PC-3 (cell line): ENCODE data around the gene CGB2. TPM values are rescaled to one million over a fixed set of nuclear protein-coding genes. Genes with fewer than 3 reads are reported as not detected.
"Not testable (repeated sequence)": the region's sequence is repeated elsewhere in the genome, so short reads cannot be mapped to it uniquely, and the experiment has no call there.

Experiments used
- ATAC-seq: fragments of 200-7000 bp; cut with Tn5 transposase; 2 replicates; pipeline ENCODE4 v1.9.1; 2020; ENCODE audit warnings: mild to moderate bottlenecking, moderate library complexity
- BruUV-seq: library from RNA; stranded (reverse); fragments of 400-500 nt; replicated peaks from 2 replicates; lab custom pipeline; 2021; lab: Mats Ljungman, UMichigan
- CTCF ChIA-PET: fragments of 300-600 bp; sonication (Branson Sonifier 250); formaldehyde crosslinking; loops from one replicate; lab custom pipeline; 2022; ENCODE audit warnings: antibody characterized with exemption; lab: Charles Lee
- POLR2A ChIA-PET: fragments of 300-600 bp; sonication (Branson Sonifier 250); formaldehyde crosslinking; loops from one replicate; lab custom pipeline; 2022; ENCODE audit warnings: antibody characterized with exemption; ENCODE audit not compliant: unreplicated experiment; lab: Charles Lee
- DNase-seq: peaks from one replicate; pipeline ENCODE4 v3.0.0-alpha.2; 2015
- H2AFZ ChIP-seq: fragments of 300-600 bp; sonication (generic); 2 replicates; pipeline ENCODE4 v1.6.0; 2016; ENCODE audit warnings: antibody characterized with exemption, low read length
- H3F3A ChIP-seq: fragments of 300-600 bp; sonication (generic); one replicate; pipeline ENCODE4 v1.6.0; 2017; ENCODE audit warnings: antibody characterized with exemption, low read length, control low read depth, mild to moderate bottlenecking; ENCODE audit not compliant: unreplicated experiment
- H3K27ac ChIP-seq: fragments of 300-600 bp; sonication (generic); 2 replicates; pipeline ENCODE4 v1.5.1; 2016; ENCODE audit warnings: mild to moderate bottlenecking, low read length
- H3K27me3 ChIP-seq: fragments of 300-600 bp; sonication (generic); 2 replicates; pipeline ENCODE4 v1.6.1; 2016; ENCODE audit warnings: low read length, mixed read lengths
- H3K36me3 ChIP-seq: fragments of 300-600 bp; sonication (generic); 2 replicates; pipeline ENCODE4 v1.6.1; 2016; ENCODE audit warnings: low read depth, mixed run types, low read length, mixed read lengths
- H3K4me1 ChIP-seq: fragments of 300-600 bp; sonication (generic); 2 replicates; pipeline ENCODE4 v1.5.1; 2016; ENCODE audit warnings: low read length; ENCODE audit not compliant: insufficient read depth
- H3K4me2 ChIP-seq: fragments of 300-600 bp; sonication (generic); 2 replicates; pipeline ENCODE4 v1.6.0; 2016; ENCODE audit warnings: low read length
- H3K4me3 ChIP-seq: fragments of 300-600 bp; sonication (generic); 2 replicates; pipeline ENCODE4 v1.5.1; 2016; ENCODE audit warnings: mild to moderate bottlenecking, low read length, mixed read lengths
- H3K79me2 ChIP-seq: fragments of 300-600 bp; sonication (generic); 2 replicates; pipeline ENCODE4 v1.6.1; 2017; ENCODE audit warnings: low read length, mixed read lengths
- H3K9ac ChIP-seq: fragments of 300-600 bp; sonication (generic); 2 replicates; pipeline ENCODE4 v1.6.0; 2016; ENCODE audit warnings: mild to moderate bottlenecking, low read length
- H3K9me2 ChIP-seq: fragments of 300-600 bp; sonication (generic); replicated peaks from 2 replicates; pipeline ENCODE4 v1.6.1; 2016; ENCODE audit warnings: mixed run types, low read length, mixed read lengths
- H3K9me3 ChIP-seq: fragments of 300-600 bp; sonication (generic); 2 replicates; pipeline ENCODE4 v1.6.1; 2016; ENCODE audit warnings: low read length, mixed read lengths
- H4K20me1 ChIP-seq: fragments of 300-600 bp; sonication (generic); 2 replicates; pipeline ENCODE4 v1.6.1; 2016; ENCODE audit warnings: low read length, mixed read lengths
- CTCF ChIP-seq: fragments of 300-600 bp; sonication (generic); conservative IDR thresholded peaks from 2 replicates; pipeline ENCODE4 v1.5.1; 2017; ENCODE audit warnings: antibody characterized with exemption, low read depth, mild to moderate bottlenecking, low read length
- intact Hi-C: fragments of 100-400 bp; cut with micrococcal nuclease; formaldehyde crosslinking; loops from 2 replicates; pipeline ENCODE4 v1.9.0; 2023
- total RNA-seq: library from RNA; depleted of rRNA; stranded (reverse); fragments of >200 nt; gene quantifications from 2 replicates; pipeline ENCODE4 v1.2.3, GENCODE V29; 2014

CGB2 gene
- total RNA-seq, 1 experiment from 2014 or later, result not detected

- H3K9me2 ChIP-seq, CTCF ChIA-PET, H4K20me1 ChIP-seq, H3K4me2 ChIP-seq, H2AFZ ChIP-seq, BruUV-seq, H3F3A ChIP-seq, H3K9me3 ChIP-seq, H3K79me2 ChIP-seq, H3K27me3 ChIP-seq, H3K36me3 ChIP-seq, H3K4me3 ChIP-seq, H3K27ac ChIP-seq, intact Hi-C loops, H3K4me1 ChIP-seq, H3K9ac ChIP-seq, DNase-seq, ATAC-seq: not testable (repeated sequence)
- POLR2A ChIA-PET, result interaction anchor here (0.7 kb wide), 1 partner anchor 211 kb away, joined by 3 read pairs; no protein-coding TSS in a partner anchor
Measured at GRCh38 chr19:49028686-49029085, 3.0 kb upstream of the CGB2 start.

- H3K27ac ChIP-seq, intact Hi-C loops, H3K9me3 ChIP-seq, H3K4me2 ChIP-seq, H3F3A ChIP-seq, BruUV-seq, H3K9ac ChIP-seq, H3K4me1 ChIP-seq, H3K36me3 ChIP-seq, H3K9me2 ChIP-seq, ATAC-seq, H2AFZ ChIP-seq, CTCF ChIA-PET, POLR2A ChIA-PET, H3K27me3 ChIP-seq, H3K79me2 ChIP-seq, H3K4me3 ChIP-seq, H4K20me1 ChIP-seq, DNase-seq: not testable (repeated sequence)
Measured at GRCh38 chr19:49029749-49030148, 1.9 kb upstream of the CGB2 start.

GRCh38 chr19:49030323-49030722 is 1.4 kb upstream of the CGB2 start:
- H3K9ac ChIP-seq, H3K27me3 ChIP-seq, H3K4me3 ChIP-seq, H3K27ac ChIP-seq, H3F3A ChIP-seq, H3K4me2 ChIP-seq, intact Hi-C loops, H4K20me1 ChIP-seq, H3K79me2 ChIP-seq, H3K36me3 ChIP-seq, DNase-seq, H3K9me2 ChIP-seq, H3K9me3 ChIP-seq, H3K4me1 ChIP-seq, H2AFZ ChIP-seq, BruUV-seq, POLR2A ChIA-PET, ATAC-seq, CTCF ChIA-PET: not testable (repeated sequence)

- TF ChIP-seq CTCF, result peak; percentile 59
- peak; percentile 19 for DNase-seq
- BruUV-seq, H3K4me3 ChIP-seq, H3K4me1 ChIP-seq, H3K27me3 ChIP-seq, H2AFZ ChIP-seq, H3F3A ChIP-seq, intact Hi-C loops, ATAC-seq, H3K9me3 ChIP-seq, POLR2A ChIA-PET, H3K27ac ChIP-seq, H3K9me2 ChIP-seq, H3K36me3 ChIP-seq, H3K4me2 ChIP-seq, H3K79me2 ChIP-seq, H4K20me1 ChIP-seq, CTCF ChIA-PET, H3K9ac ChIP-seq: not testable (repeated sequence)
Measured at GRCh38 chr19:49036815-49037214, 5.1 kb downstream of the CGB2 start, which contains the start of gene CGB1. Gene CGB1 (minus strand): TSS chr19:49036895. CDS start chr19:49036711, 184 bp downstream.

GRCh38 chr19:49038111-49038510 is 6.4 kb downstream of the CGB2 start:
- BruUV-seq, H3K9ac ChIP-seq, H3K9me3 ChIP-seq, H3K4me3 ChIP-seq, H2AFZ ChIP-seq, H3K79me2 ChIP-seq, H3K36me3 ChIP-seq, H3K27me3 ChIP-seq, H3K9me2 ChIP-seq, H4K20me1 ChIP-seq, DNase-seq, H3K27ac ChIP-seq, POLR2A ChIA-PET, ATAC-seq, H3F3A ChIP-seq, intact Hi-C loops: not testable (repeated sequence)
- H3K4me2 ChIP-seq, result peak overlapping the region; percentile 57; the same call in 1 of the 2 replicates
- CTCF ChIA-PET, result interaction anchor here (0.6 kb wide), 1 partner anchor 45 kb away, joined by 3 read pairs; the partner anchor contains the start of gene RUVBL2
- peaks cover 13% of the 10 kb centered on the region for H3K4me1 ChIP-seq

- H3K9ac ChIP-seq, intact Hi-C loops, H3K4me3 ChIP-seq, H3K27me3 ChIP-seq, H3K36me3 ChIP-seq, H3K79me2 ChIP-seq, POLR2A ChIA-PET, H2AFZ ChIP-seq, H4K20me1 ChIP-seq, H3F3A ChIP-seq, H3K9me2 ChIP-seq, H3K9me3 ChIP-seq, BruUV-seq, H3K27ac ChIP-seq: not testable (repeated sequence)
- DNase-seq (peak; percentile 78), ATAC-seq (peak; percentile 97)
- Histone ChIP-seq H3K4me2 (peak overlapping the region; percentile 57; the same call in 1 of the 2 replicates), H3K4me1 (peaks cover 13% of the 10 kb centered on the region)
- CTCF ChIA-PET, result interaction anchor here (0.6 kb wide), 1 partner anchor 45 kb away, joined by 3 read pairs; the partner anchor contains the start of gene RUVBL2
Measured at GRCh38 chr19:49038557-49039276, 7.0 kb downstream of the CGB2 start.
